ENCODE data around the gene MYO15B. TPM values are rescaled to one million over a fixed set of nuclear protein-coding genes. Genes with fewer than 3 reads are reported as not detected.

Gene MYO15B
- total and polyA plus RNA-seq, 2 donors (not counting 1 experiment from before 2014, with no cell fraction given) = 0.49 to 14.4 TPM

GRCh38 chr17:75621489-75621888 is 33.9 kb downstream of the MYO15B start:
- H3K36me3 ChIP-seq (ENCODE audit: control insufficient read depth, insufficient read depth, low read length) = no peaks in the 10 kb centered on the region
- H3K9ac ChIP-seq (ENCODE audit: insufficient read depth, low read length) = no peak overlapping the region
- no peaks in the 10 kb centered on the region for H4K20me1 ChIP-seq (ENCODE audit: control insufficient read depth, extremely low read depth, insufficient read depth, low read length)
- H3K27ac ChIP-seq (ENCODE audit: insufficient read depth, low read length) = no peak overlapping the region
- no peaks in the 10 kb centered on the region for H3K4me1 ChIP-seq (ENCODE audit: control insufficient read depth, extremely low read depth, insufficient read depth, low read length)
- H3K4me3 ChIP-seq (replicated peaks in 1 of 4; ENCODE audit: control extremely low read depth in 1 of 4, insufficient read depth in 1 of 4, low read depth in 3 of 4, low read length in 4 of 4) = no peak overlapping the region
- H2AFZ ChIP-seq (ENCODE audit: low read length) = no peak overlapping the region
- H3K9me3 ChIP-seq (ENCODE audit: control insufficient read depth, insufficient read depth, low read depth, low read length) = no peaks in the 10 kb centered on the region
- no peaks in the 10 kb centered on the region for H3K79me2 ChIP-seq (ENCODE audit: control insufficient read depth, insufficient read depth, low read length)
- no peak for DNase-seq (ENCODE audit: low read depth in 2 of 2)
- TF ChIP-seq EZH2 (IDR thresholded peaks at IDR 0.05; ENCODE audit: low read length, missing control alignments) (no peak), CTCF (conservative IDR thresholded peaks at IDR 0.05 in 1 of 2, IDR thresholded peaks at IDR 0.05 in 1 of 2; ENCODE audit: low read depth in 1 of 2, low read length in 2 of 2) (no peak)
- no peak overlapping the region for H3K4me2 ChIP-seq (ENCODE audit: extremely low read depth, insufficient read depth, low read length)
- H3K27me3 ChIP-seq (ENCODE audit: control insufficient read depth, insufficient read depth, low read length) = no peaks in the 10 kb centered on the region

- Histone ChIP-seq H3K9me3 (ENCODE audit: control insufficient read depth, insufficient read depth, low read depth, low read length) (no peaks in the 10 kb centered on the region), H3K36me3 (ENCODE audit: control insufficient read depth, insufficient read depth, low read length) (no peaks in the 10 kb centered on the region), H3K9ac (ENCODE audit: insufficient read depth, low read length) (no peak overlapping the region), H3K4me1 (ENCODE audit: control insufficient read depth, extremely low read depth, insufficient read depth, low read length) (no peaks in the 10 kb centered on the region), H4K20me1 (ENCODE audit: control insufficient read depth, extremely low read depth, insufficient read depth, low read length) (no peaks in the 10 kb centered on the region), H3K27me3 (ENCODE audit: control insufficient read depth, insufficient read depth, low read length) (no peaks in the 10 kb centered on the region), H3K79me2 (ENCODE audit: control insufficient read depth, insufficient read depth, low read length) (no peaks in the 10 kb centered on the region), H3K4me2 (ENCODE audit: extremely low read depth, insufficient read depth, low read length) (no peak overlapping the region), H3K4me3 (replicated peaks in 1 of 4; ENCODE audit: control extremely low read depth in 1 of 4, insufficient read depth in 1 of 4, low read depth in 3 of 4, low read length in 4 of 4) (no peak overlapping the region), H2AFZ (ENCODE audit: low read length) (no peak overlapping the region), H3K27ac (ENCODE audit: insufficient read depth, low read length) (no peak overlapping the region)
- no peak for DNase-seq (ENCODE audit: low read depth in 2 of 2)
- no peak for TF ChIP-seq EZH2 (IDR thresholded peaks at IDR 0.05; ENCODE audit: low read length, missing control alignments)
These were observed 34.5 kb downstream of the MYO15B start for GRCh38 chr17:75622076-75622475.

GRCh38 chr17:75622771-75623273 is 35.2 kb downstream of the MYO15B start:
- no peak overlapping the region for H3K9ac ChIP-seq (ENCODE audit: insufficient read depth, low read length)
- no peaks in the 10 kb centered on the region for H3K36me3 ChIP-seq (ENCODE audit: control insufficient read depth, insufficient read depth, low read length)
- no peak for TF ChIP-seq EZH2 (IDR thresholded peaks at IDR 0.05; ENCODE audit: low read length, missing control alignments)
- no peak for TF ChIP-seq CTCF (conservative IDR thresholded peaks at IDR 0.05 in 1 of 2, IDR thresholded peaks at IDR 0.05 in 1 of 2; ENCODE audit: low read depth in 1 of 2, low read length in 2 of 2)
- no peaks in the 10 kb centered on the region for H4K20me1 ChIP-seq (ENCODE audit: control insufficient read depth, extremely low read depth, insufficient read depth, low read length)
- no peak overlapping the region for H3K4me2 ChIP-seq (ENCODE audit: extremely low read depth, insufficient read depth, low read length)
- no peaks in the 10 kb centered on the region for H3K9me3 ChIP-seq (ENCODE audit: control insufficient read depth, insufficient read depth, low read depth, low read length)
- no peaks in the 10 kb centered on the region for H3K79me2 ChIP-seq (ENCODE audit: control insufficient read depth, insufficient read depth, low read length)
- DNase-seq (ENCODE audit: low read depth in 2 of 2) = no peak
- no peak overlapping the region for H2AFZ ChIP-seq (ENCODE audit: low read length)
- H3K4me1 ChIP-seq (ENCODE audit: control insufficient read depth, extremely low read depth, insufficient read depth, low read length) = no peaks in the 10 kb centered on the region
- no peak overlapping the region for H3K27ac ChIP-seq (ENCODE audit: insufficient read depth, low read length)
- no peak overlapping the region for H3K4me3 ChIP-seq (replicated peaks in 1 of 4; ENCODE audit: control extremely low read depth in 1 of 4, insufficient read depth in 1 of 4, low read depth in 3 of 4, low read length in 4 of 4)
- H3K27me3 ChIP-seq (ENCODE audit: control insufficient read depth, insufficient read depth, low read length) = no peaks in the 10 kb centered on the region
